GM23338 (cell line): ENCODE results near the gene TMEM45A.

Experiments
- EZH2 ChIP-seq: fragments of 200-600 bp; sonication (generic); IDR thresholded peaks from one replicate; pipeline ENCODE4 v1.8.0; 2017; ENCODE audit warnings: antibody characterized with exemption, mild to moderate bottlenecking, low read depth; ENCODE audit not compliant: unreplicated experiment
- NANOG ChIP-seq: IDR thresholded peaks from 2 replicates; pipeline ENCODE4 v1.6.1; 2016; ENCODE audit warnings: antibody characterized with exemption, borderline replicate concordance
- POLR2AphosphoS5 ChIP-seq: IDR thresholded peaks from 2 replicates; pipeline ENCODE4 v1.6.1; 2016; ENCODE audit warnings: antibody characterized with exemption, low read depth
- TF ChIP-seq, protein P1 (sequence below): IDR thresholded peaks from one replicate; pipeline ENCODE4 v1.6.1; 2018; ENCODE audit warnings: antibody characterized with exemption; ENCODE audit not compliant: unreplicated experiment
- TF ChIP-seq, protein P2 (sequence below), 2 experiments: fragments of 200-600 bp in 1 of 2; sonication (generic) in 1 of 2; conservative IDR thresholded peaks; 2 replicates each; pipeline versions ENCODE4 v1.5.1 to v1.6.1; 2016 to 2017; ENCODE audit warnings: antibody characterized with exemption in 2 of 2, low read depth in 2 of 2, mild to moderate bottlenecking in 2 of 2, moderate library complexity in 1 of 2

DNA sequence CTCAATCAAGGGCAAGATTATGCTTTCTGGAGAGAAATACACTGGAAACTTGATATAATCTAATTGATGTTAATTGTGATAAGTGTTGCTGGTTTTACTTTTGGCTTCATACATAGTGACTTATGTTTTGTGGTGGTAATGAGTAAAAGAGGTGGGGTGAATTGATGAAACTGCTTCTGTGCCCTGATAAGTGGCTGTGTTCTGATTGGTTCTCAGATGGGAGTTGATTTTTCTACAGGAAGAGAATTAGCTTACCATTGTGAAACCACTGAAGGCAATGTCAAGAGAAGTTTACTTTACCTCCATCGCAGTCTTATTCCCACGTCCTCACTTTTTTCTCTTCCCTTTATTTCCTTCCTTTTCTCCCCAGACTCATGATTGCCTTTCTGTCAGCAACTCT, 23.8 kb downstream of the TMEM45A start:
- TF ChIP-seq, protein P1, sequence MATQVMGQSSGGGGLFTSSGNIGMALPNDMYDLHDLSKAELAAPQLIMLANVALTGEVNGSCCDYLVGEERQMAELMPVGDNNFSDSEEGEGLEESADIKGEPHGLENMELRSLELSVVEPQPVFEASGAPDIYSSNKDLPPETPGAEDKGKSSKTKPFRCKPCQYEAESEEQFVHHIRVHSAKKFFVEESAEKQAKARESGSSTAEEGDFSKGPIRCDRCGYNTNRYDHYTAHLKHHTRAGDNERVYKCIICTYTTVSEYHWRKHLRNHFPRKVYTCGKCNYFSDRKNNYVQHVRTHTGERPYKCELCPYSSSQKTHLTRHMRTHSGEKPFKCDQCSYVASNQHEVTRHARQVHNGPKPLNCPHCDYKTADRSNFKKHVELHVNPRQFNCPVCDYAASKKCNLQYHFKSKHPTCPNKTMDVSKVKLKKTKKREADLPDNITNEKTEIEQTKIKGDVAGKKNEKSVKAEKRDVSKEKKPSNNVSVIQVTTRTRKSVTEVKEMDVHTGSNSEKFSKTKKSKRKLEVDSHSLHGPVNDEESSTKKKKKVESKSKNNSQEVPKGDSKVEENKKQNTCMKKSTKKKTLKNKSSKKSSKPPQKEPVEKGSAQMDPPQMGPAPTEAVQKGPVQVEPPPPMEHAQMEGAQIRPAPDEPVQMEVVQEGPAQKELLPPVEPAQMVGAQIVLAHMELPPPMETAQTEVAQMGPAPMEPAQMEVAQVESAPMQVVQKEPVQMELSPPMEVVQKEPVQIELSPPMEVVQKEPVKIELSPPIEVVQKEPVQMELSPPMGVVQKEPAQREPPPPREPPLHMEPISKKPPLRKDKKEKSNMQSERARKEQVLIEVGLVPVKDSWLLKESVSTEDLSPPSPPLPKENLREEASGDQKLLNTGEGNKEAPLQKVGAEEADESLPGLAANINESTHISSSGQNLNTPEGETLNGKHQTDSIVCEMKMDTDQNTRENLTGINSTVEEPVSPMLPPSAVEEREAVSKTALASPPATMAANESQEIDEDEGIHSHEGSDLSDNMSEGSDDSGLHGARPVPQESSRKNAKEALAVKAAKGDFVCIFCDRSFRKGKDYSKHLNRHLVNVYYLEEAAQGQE, result no peak
- TF ChIP-seq, protein P2, sequence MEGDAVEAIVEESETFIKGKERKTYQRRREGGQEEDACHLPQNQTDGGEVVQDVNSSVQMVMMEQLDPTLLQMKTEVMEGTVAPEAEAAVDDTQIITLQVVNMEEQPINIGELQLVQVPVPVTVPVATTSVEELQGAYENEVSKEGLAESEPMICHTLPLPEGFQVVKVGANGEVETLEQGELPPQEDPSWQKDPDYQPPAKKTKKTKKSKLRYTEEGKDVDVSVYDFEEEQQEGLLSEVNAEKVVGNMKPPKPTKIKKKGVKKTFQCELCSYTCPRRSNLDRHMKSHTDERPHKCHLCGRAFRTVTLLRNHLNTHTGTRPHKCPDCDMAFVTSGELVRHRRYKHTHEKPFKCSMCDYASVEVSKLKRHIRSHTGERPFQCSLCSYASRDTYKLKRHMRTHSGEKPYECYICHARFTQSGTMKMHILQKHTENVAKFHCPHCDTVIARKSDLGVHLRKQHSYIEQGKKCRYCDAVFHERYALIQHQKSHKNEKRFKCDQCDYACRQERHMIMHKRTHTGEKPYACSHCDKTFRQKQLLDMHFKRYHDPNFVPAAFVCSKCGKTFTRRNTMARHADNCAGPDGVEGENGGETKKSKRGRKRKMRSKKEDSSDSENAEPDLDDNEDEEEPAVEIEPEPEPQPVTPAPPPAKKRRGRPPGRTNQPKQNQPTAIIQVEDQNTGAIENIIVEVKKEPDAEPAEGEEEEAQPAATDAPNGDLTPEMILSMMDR (conservative IDR thresholded peaks at IDR 0.05; ENCODE audit: low read depth in 2 of 2), result no peak
- TF ChIP-seq EZH2 (no peak), NANOG (no peak), POLR2AphosphoS5 (no peak)
